ENCODE results near the gene CMIP.

CMIP gene

DNA sequence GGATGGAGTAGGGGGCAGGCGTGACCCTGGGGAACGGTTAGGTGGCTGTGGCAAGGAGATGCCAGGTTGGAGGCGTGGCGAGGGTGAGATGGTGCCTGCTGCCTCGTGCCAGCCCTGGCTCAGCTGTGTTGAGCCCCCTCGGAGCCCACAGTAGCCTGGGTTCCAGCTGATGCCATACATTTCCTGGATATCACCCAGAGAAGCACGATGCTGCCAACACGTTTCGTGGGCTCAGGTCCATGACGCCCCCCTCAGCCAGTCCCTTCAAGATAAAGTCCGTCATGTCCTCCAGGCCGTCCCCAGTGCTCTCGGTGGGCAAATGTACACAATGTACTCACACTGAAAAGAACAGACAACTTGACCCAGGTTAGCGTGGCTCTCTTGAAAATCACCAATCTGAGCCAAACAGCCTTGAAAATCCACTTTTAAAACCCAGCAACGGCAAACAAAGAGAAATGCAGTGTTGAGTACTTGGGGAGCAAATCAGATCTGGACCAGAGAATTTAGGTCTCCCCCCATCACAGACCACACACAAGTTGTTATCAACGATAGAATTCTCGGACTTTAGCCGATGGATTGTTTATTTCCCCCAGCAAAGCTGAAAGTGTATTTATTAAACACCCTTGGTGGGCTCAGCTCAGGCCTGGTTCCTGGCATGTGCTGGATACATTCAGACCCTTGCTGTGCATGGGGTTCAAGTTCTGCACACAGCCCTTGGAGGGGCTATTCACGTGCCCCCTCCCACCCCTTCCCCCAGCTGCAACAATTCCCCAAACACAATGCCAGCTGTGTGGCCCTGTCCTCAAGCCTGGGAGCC is 231.7 kb downstream of the CMIP start:
- TF ChIP-seq CTCF (IDR thresholded peaks at IDR 0.05; ENCODE audit: insufficient read depth, low read depth, low read length, missing control alignments), result no peak
- no peak overlapping the region for H3K4me3 ChIP-seq (ENCODE audit: low read length)
- no peak for DNase-seq (ENCODE audit: low read depth)

GRCh38 chr16:81676883-81677737 is 232.5 kb downstream of the CMIP start:
- H3K4me3 ChIP-seq (ENCODE audit: low read length), result no peak overlapping the region
- TF ChIP-seq CTCF (IDR thresholded peaks at IDR 0.05; ENCODE audit: insufficient read depth, low read depth, low read length, missing control alignments), result no peak
- no peak for DNase-seq (ENCODE audit: low read depth)

- DNase-seq (ENCODE audit: low read depth), result no peak
Measured at GRCh38 chr16:81678326-81679095, 233.9 kb downstream of the CMIP start.

GRCh38 chr16:81679721-81680430 is 235.3 kb downstream of the CMIP start:
- TF ChIP-seq CTCF (IDR thresholded peaks at IDR 0.05; ENCODE audit: insufficient read depth, low read depth, low read length, missing control alignments), result no peak
- no peak for DNase-seq (ENCODE audit: low read depth)
- H3K4me3 ChIP-seq (ENCODE audit: low read length), result no peak overlapping the region

More at GRCh38 chr16:81678326-81679095, 233.9 kb downstream of the CMIP start:
- TF ChIP-seq CTCF (IDR thresholded peaks at IDR 0.05; ENCODE audit: insufficient read depth, low read depth, low read length, missing control alignments), result no peak
- H3K4me3 ChIP-seq (ENCODE audit: low read length), result no peak overlapping the region

DNA sequence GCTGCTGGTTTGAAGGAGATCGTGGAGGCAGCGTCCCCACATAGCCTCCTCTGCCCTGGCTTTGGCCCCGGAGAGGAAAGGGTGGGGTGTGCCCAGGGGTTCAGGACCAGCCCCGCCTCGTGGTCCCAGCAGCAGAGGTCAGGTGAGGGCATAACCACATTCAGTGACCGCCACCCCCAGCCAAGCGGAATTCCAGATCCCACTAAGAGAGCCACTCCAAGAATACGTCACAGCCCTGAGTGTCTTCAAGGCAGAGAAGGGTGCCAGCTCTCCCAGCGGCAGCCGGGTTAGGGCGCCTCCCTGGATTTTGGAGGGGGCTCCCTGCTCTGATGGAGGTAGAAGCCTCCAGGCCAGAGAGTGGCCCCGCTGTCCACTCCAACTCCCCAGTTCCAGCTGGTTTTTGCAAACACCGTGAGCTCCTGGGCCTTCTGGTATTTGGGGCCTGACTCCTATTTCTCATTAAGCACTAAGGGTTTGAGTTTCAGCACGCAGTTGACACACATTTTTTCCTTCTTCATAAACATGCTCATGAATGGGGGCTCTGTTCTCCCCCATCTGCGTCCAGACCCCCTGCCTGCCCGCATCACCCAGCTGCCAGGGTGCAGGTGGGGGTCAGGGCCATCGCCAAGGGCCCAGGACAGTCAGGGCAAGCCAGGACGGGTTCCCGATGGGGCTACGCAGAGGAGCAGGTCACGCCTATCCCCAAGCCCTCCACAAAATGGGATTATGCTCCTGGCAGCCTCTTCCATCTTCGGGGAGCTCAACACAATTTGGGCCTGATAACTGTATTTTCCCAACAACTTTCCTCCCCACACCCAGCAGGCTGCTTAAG is 236.1 kb downstream of the CMIP start:
- no peak for DNase-seq (ENCODE audit: low read depth)
- no peak for TF ChIP-seq CTCF (IDR thresholded peaks at IDR 0.05; ENCODE audit: insufficient read depth, low read depth, low read length, missing control alignments)
- H3K4me3 ChIP-seq (ENCODE audit: low read length), result no peak overlapping the region
